Parathyroid adenoma (tissue), 2 donors: ENCODE measurements around the gene GMEB2.

Experiments used
- H2AFZ ChIP-seq: fragments of 300-600 bp; sonication (generic); one replicate; pipeline ENCODE4 v1.7.0; 2017; ENCODE audit warnings: antibody characterized with exemption, mild to moderate bottlenecking
- H3K27ac ChIP-seq: fragments of 300-600 bp; sonication (generic); one replicate; pipeline ENCODE4 v1.7.0; 2017
- H3K27me3 ChIP-seq: fragments of 300-600 bp; sonication (generic); one replicate; pipeline ENCODE4 v1.7.0; 2017; ENCODE audit warnings: low read length; ENCODE audit not compliant: control insufficient read depth, insufficient read depth
- H3K36me3 ChIP-seq: fragments of 300-600 bp; sonication (generic); one replicate; pipeline ENCODE4 v1.7.0; 2017; ENCODE audit warnings: low read length; ENCODE audit not compliant: control insufficient read depth, insufficient read depth
- H3K4me1 ChIP-seq: fragments of 300-600 bp; sonication (generic); one replicate; pipeline ENCODE4 v1.7.0; 2017; ENCODE audit warnings: control low read depth
- H3K4me2 ChIP-seq: fragments of 300-600 bp; sonication (generic); one replicate; pipeline ENCODE4 v1.7.0; 2017; ENCODE audit warnings: low read length
- H3K4me3 ChIP-seq: fragments of 300-600 bp; sonication (generic); one replicate; pipeline ENCODE4 v1.7.0; 2017; ENCODE audit warnings: low read depth, low read length
- H3K79me2 ChIP-seq: fragments of 300-600 bp; sonication (generic); one replicate; pipeline ENCODE4 v1.7.0; 2017; ENCODE audit warnings: control low read depth
- H3K9ac ChIP-seq: fragments of 300-600 bp; sonication (generic); one replicate; pipeline ENCODE4 v1.7.0; 2017; ENCODE audit warnings: mild to moderate bottlenecking
- H3K9me3 ChIP-seq: fragments of 300-600 bp; sonication (generic); one replicate; pipeline ENCODE4 v1.7.0; 2017; ENCODE audit warnings: low read length; ENCODE audit not compliant: control insufficient read depth
- TF ChIP-seq, protein P1 (sequence below): fragments of 300-600 bp; sonication (generic); IDR thresholded peaks from one replicate; pipeline ENCODE4 v1.7.0; 2017; ENCODE audit warnings: antibody characterized with exemption, mild to moderate bottlenecking
- donor health status: primary hyperparathyroidism.

Gene GMEB2

DNA sequence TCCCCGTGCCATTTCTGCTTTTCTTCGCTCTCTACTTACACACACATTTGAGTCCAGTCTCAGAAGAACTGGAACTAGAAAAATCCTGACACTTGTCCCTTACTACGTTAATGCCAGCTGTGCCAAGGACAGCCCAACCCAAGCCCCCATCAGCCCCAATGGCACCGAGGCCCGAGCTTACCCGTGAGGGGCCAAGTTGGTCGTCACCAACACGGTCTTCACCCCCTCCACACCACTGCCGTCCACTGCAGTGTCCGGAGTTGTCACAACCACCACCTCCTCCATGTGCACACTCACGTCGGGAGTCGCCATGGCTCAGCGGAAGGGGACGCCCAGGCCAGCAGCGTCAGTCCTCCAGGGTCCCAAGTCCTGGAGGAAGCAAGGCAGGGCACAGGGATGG is 7.8 kb downstream of the GMEB2 start:
- Histone ChIP-seq H2AFZ (no peak overlapping the region), H3K4me1 (no peaks in the 10 kb centered on the region), H3K4me2 (no peak overlapping the region), H3K9ac (no peak overlapping the region), H3K79me2 (peaks cover 17% of the 10 kb centered on the region), H3K36me3 (no peaks in the 10 kb centered on the region), H3K27ac (no peak overlapping the region), H3K9me3 (no peaks in the 10 kb centered on the region), H3K4me3 (no peak overlapping the region), H3K27me3 (no peaks in the 10 kb centered on the region)
- TF ChIP-seq, protein P1, sequence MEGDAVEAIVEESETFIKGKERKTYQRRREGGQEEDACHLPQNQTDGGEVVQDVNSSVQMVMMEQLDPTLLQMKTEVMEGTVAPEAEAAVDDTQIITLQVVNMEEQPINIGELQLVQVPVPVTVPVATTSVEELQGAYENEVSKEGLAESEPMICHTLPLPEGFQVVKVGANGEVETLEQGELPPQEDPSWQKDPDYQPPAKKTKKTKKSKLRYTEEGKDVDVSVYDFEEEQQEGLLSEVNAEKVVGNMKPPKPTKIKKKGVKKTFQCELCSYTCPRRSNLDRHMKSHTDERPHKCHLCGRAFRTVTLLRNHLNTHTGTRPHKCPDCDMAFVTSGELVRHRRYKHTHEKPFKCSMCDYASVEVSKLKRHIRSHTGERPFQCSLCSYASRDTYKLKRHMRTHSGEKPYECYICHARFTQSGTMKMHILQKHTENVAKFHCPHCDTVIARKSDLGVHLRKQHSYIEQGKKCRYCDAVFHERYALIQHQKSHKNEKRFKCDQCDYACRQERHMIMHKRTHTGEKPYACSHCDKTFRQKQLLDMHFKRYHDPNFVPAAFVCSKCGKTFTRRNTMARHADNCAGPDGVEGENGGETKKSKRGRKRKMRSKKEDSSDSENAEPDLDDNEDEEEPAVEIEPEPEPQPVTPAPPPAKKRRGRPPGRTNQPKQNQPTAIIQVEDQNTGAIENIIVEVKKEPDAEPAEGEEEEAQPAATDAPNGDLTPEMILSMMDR = no peak

DNA sequence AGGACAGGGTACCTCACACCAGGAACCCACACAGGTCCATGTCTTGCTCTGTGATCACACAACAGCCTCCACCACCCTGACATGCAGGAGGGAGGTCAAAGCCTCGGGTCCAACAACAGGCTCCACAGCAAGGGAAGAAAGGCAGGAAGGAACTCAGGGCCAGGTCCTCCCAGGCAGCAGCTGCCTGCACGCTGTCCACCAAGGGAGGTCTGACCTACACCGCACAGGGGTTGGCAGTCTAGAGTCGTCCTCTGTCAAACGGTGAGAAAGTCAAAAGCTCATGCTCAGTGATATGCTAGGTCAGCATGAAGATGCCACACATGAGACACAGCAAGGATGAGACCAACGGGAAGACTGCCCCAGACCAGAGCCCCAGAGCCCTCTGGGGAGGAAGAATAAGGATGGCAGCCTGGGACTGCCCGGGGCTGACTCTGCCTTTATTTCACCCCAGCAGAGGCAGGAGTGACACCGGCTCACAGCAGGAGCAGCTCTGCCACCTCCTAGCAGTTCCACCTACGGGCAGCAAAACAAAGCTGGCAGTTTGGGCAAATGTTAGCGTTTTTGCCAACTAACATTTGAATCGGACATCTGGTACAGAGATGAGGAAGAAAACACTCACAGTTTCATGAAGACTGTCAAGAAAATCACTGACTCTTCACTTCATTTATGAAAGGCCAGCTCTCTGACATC is 8.5 kb downstream of the GMEB2 start:
- Histone ChIP-seq H3K4me2 (no peak overlapping the region), H3K9me3 (no peaks in the 10 kb centered on the region), H3K9ac (no peak overlapping the region), H3K36me3 (no peaks in the 10 kb centered on the region), H3K27ac (no peak overlapping the region), H3K27me3 (no peaks in the 10 kb centered on the region), H3K79me2 (peaks cover 21% of the 10 kb centered on the region), H2AFZ (no peak overlapping the region), H3K4me1 (no peaks in the 10 kb centered on the region), H3K4me3 (no peak overlapping the region)
- TF ChIP-seq, protein P1 = no peak

DNA sequence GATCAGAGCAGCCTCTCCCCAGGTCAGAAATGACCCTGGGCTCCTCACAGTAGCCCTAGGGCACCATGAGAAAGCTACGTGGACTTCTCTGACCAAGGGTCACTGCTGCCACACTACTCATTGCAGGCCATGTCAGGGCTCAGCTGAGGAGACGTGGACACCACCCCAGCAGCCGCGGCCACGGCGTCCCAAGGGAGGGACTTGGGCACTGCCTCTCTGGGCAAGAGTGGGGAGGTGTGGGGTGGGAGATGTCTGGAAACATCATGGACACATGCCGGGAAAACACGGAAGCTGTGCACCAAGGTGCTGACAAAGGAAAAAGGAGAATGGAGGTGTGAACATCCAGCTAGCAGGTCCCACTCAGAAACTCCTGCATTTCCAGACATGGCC is 9.0 kb downstream of the GMEB2 start:
- no peaks in the 10 kb centered on the region for H3K9me3 ChIP-seq
- no peaks in the 10 kb centered on the region for H3K27me3 ChIP-seq
- no peaks in the 10 kb centered on the region for H3K36me3 ChIP-seq
- no peak overlapping the region for H3K4me2 ChIP-seq
- peaks cover 25% of the 10 kb centered on the region for H3K79me2 ChIP-seq
- H3K9ac ChIP-seq = no peak overlapping the region
- no peak overlapping the region for H3K27ac ChIP-seq
- no peaks in the 10 kb centered on the region for H3K4me1 ChIP-seq
- no peak overlapping the region for H2AFZ ChIP-seq
- H3K4me3 ChIP-seq = no peak overlapping the region
- TF ChIP-seq, protein P1 = no peak

DNA sequence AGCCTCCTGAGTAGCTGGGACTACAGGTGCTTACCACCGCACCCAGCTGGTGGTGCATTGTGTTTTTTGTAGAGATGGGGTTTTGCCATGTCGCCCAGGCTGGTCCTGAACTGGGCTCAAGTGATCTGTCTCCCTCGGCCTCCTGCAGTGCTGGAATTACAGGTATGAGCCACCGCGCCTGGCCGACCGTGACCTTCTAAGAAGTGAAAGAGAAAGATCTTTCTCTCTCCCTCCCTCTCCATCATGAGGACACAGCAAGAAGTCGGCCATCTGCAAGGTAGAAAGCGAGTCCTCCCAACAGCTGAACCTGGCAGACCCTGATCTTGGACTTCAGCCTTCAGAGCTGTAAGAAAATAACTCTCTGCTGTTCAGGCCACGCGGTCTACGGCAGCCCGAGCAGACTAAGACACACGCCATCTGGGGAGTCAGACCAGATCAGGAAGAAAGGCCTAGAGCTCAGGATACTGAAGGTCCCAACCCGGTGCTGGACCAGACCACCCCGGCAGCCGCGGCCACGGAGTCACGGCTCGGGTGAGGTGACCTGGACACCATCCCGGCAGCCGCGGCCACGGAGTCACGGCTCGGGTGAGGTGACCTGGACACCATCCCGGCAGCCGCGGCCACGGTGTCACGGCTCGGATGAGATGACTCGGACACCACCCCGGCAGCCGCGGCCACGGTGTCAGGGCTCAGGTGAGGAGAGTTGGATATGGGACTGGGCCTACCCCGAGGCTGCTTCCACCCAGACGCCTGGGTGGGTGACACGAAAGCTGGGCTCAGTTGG is 9.6 kb downstream of the GMEB2 start:
- no peak overlapping the region for H3K9ac ChIP-seq
- H2AFZ ChIP-seq = no peak overlapping the region
- TF ChIP-seq, protein P1 = no peak
- no peaks in the 10 kb centered on the region for H3K27me3 ChIP-seq
- H3K4me3 ChIP-seq = no peak overlapping the region
- H3K4me2 ChIP-seq = no peak overlapping the region
- H3K36me3 ChIP-seq = no peaks in the 10 kb centered on the region
- no peaks in the 10 kb centered on the region for H3K4me1 ChIP-seq
- no peaks in the 10 kb centered on the region for H3K9me3 ChIP-seq
- H3K27ac ChIP-seq = no peak overlapping the region
- peaks cover 31% of the 10 kb centered on the region for H3K79me2 ChIP-seq
